Mononuclear cell (primary cell): ENCODE results near the gene PTPN5. TPM values are rescaled to one million over a fixed set of nuclear protein-coding genes. Genes with fewer than 3 reads are reported as not detected.

Experiments
- total RNA-seq: library from RNA; depleted of rRNA; stranded (reverse); fragments of >200 nt; gene quantifications from one replicate; pipeline ENCODE4 v1.2.3, GENCODE V29; 2012

The PTPN5 gene
- total RNA-seq, 1 donor: not detected

Other genes starting within 250 kb of the PTPN5 start
- 4.6 TPM for gene UEVLD, start 203.1 kb downstream of the PTPN5 start, total RNA-seq
- 0.52 TPM for gene MISFA, start 192.0 kb downstream of the PTPN5 start, total RNA-seq
- gene SPTY2D1, start 157.5 kb downstream of the PTPN5 start, total RNA-seq: 62.2 TPM
- 4.2 TPM for gene TMEM86A, start 93.0 kb downstream of the PTPN5 start, total RNA-seq
- 0.10 TPM for gene IGSF22, start 65.6 kb downstream of the PTPN5 start, total RNA-seq
- gene MRGPRX1, start 147.6 kb upstream of the PTPN5 start, total RNA-seq: 0.21 TPM